Body of pancreas (tissue), 4 donors: ENCODE measurements around the gene PITPNC1.
"Not testable (repeated sequence)": the region's sequence is repeated elsewhere in the genome, so short reads cannot be mapped to it uniquely, and the experiment has no call there.

Source experiments
- POLR2A ChIP-seq, 3 donors: fragments of 450-650 bp; IDR thresholded peaks; one replicate each; pipeline ENCODE4 v1.6.1; 2016; ENCODE audit warnings: antibody characterized with exemption in 3 of 3, mild to moderate bottlenecking in 2 of 3
- TF ChIP-seq, protein P1 (sequence below), 7 experiments: fragments of 450-650 bp in 4 of 7; fragments of 200-600 bp in 3 of 7; sonication (generic) in 3 of 7; IDR thresholded peaks; one replicate each; pipeline ENCODE4 v1.5.1; 2016 to 2019; ENCODE audit warnings: antibody characterized with exemption in 7 of 7

DNA sequence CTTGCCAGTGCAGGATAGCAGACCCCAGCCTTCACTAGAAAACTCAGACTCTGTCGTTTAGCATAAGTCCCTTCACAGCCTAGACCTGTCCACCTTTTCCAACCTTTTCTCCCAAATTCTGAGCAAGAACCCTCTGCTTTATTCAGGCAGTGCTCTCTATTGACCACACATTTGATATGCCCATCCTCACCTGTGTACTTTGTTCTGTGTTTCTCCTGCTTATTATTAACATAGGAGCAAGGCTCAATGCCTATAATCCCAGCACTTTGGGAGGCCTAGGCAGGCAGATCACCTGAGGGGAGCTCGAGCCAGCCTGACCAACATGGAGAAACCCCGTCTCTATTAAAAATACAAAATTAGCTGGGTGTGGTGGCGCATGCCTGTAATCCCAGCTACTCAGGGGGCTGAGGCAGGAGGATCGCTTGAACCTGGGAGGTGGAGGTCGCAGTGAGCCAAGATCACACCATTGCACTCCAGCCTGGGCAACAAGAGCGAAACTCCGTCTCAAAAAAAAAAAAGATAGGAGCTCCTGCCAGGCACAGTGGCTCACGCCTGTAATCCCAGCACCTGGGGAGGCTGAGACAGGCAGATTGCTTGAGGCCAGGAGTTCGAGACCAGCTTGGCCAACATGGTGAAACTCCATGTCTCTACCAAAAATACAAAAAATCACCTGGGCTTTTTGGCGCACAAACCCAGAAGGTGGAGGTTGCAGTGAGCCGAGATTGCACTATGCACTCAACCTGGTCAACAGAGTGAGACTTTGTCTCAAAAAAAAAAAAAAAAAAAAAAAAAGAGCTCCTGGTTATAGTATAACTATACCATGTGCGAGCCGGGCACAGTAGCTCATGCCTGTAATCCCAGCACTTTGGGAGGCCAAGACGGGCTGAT is 350.3 kb downstream of the PITPNC1 start:
- TF ChIP-seq, protein P1, sequence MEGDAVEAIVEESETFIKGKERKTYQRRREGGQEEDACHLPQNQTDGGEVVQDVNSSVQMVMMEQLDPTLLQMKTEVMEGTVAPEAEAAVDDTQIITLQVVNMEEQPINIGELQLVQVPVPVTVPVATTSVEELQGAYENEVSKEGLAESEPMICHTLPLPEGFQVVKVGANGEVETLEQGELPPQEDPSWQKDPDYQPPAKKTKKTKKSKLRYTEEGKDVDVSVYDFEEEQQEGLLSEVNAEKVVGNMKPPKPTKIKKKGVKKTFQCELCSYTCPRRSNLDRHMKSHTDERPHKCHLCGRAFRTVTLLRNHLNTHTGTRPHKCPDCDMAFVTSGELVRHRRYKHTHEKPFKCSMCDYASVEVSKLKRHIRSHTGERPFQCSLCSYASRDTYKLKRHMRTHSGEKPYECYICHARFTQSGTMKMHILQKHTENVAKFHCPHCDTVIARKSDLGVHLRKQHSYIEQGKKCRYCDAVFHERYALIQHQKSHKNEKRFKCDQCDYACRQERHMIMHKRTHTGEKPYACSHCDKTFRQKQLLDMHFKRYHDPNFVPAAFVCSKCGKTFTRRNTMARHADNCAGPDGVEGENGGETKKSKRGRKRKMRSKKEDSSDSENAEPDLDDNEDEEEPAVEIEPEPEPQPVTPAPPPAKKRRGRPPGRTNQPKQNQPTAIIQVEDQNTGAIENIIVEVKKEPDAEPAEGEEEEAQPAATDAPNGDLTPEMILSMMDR (IDR thresholded peaks at IDR 0.05): not testable (repeated sequence)
- not testable (repeated sequence) for TF ChIP-seq POLR2A (IDR thresholded peaks at IDR 0.05)
